C4-2B (cell line): ENCODE measurements around the gene SPC25.
"Not testable (repeated sequence)": the region's sequence is repeated elsewhere in the genome, so short reads cannot be mapped to it uniquely, and the experiment has no call there.

Experiments used
- H3K27ac ChIP-seq: fragments of 450-650 bp; 2 replicates; pipeline ENCODE4 v1.5.1; 2017
- ZFX ChIP-seq: fragments of 450-650 bp; IDR thresholded peaks from 2 replicates; pipeline ENCODE4 v1.6.1; 2017
- TF ChIP-seq, protein P1 (sequence below): fragments of 450-650 bp; conservative IDR thresholded peaks from 2 replicates; pipeline ENCODE4 v1.5.1; 2017; ENCODE audit warnings: mild to moderate bottlenecking

The SPC25 gene, protein sequence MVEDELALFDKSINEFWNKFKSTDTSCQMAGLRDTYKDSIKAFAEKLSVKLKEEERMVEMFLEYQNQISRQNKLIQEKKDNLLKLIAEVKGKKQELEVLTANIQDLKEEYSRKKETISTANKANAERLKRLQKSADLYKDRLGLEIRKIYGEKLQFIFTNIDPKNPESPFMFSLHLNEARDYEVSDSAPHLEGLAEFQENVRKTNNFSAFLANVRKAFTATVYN

DNA sequence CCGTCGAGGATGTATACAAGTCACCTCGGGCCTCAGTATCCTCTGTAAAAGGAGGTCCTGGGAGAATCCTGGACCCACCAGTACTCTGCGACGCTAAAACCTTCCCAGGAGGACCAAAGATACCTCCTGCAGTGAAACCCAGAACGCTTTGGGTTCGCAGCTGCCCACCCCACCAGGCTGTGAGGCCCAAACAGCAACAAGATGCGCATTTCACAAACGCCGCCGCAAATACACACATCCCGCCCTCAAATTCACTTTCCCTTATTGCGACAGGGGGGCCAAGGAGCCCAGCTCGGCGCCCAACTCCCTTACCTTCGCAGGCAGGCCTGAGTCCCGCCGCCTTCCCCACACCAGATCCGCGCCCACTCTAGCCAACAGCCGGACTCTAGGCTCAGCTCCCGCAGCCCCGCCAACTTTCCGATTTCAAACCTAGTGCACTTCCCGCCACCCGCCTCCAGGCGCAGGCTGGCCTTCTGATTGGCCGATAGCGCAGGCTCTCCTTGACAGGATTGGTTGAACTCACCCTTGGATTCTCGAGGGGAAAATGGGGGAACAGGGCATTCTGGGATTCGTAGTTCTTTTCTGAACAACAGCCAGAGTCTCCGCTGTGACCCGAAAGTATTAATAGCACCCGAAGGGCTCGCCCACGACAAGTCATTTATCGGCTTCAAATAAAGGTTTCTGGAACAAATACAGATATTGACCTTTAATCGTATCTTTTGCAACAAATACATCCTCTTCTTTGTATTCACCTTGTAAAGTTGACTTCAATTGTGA lies at the start of gene SPC25:
SPC25 (minus strand) TSS at position 425 of the 777 bp plus-strand sequence. CDS start 911 bp downstream, outside the sequence.
- peak within 1 kb of the TSS; percentile 77 for H3K27ac ChIP-seq

DNA sequence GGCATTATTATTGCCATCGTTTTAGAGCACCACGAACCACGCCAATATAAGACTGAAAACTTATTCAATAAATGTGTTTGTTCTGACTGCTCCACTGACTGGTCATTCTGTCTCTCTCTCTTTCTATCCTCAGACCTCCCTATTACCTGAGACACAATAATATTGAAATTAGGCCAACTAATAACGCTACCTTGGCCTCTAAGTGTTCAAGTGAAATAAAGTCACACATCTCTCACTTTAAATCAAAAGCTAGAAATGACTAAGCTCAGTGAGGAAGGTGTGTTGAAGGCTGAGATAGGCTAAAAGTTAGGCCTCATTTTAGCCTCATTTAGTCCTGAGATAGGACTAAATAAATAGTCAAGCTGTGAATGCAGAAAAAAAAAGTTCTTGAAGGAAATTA lies 49.7 kb upstream of the SPC25 start:
- no peak overlapping the region for H3K27ac ChIP-seq
- TF ChIP-seq ZFX: no peak
- TF ChIP-seq, protein P1, sequence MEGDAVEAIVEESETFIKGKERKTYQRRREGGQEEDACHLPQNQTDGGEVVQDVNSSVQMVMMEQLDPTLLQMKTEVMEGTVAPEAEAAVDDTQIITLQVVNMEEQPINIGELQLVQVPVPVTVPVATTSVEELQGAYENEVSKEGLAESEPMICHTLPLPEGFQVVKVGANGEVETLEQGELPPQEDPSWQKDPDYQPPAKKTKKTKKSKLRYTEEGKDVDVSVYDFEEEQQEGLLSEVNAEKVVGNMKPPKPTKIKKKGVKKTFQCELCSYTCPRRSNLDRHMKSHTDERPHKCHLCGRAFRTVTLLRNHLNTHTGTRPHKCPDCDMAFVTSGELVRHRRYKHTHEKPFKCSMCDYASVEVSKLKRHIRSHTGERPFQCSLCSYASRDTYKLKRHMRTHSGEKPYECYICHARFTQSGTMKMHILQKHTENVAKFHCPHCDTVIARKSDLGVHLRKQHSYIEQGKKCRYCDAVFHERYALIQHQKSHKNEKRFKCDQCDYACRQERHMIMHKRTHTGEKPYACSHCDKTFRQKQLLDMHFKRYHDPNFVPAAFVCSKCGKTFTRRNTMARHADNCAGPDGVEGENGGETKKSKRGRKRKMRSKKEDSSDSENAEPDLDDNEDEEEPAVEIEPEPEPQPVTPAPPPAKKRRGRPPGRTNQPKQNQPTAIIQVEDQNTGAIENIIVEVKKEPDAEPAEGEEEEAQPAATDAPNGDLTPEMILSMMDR: no peak

More for the DNA sequence above, at the start of gene SPC25:
- peak; percentile 55 for TF ChIP-seq ZFX
- TF ChIP-seq, protein P1: no peak

DNA sequence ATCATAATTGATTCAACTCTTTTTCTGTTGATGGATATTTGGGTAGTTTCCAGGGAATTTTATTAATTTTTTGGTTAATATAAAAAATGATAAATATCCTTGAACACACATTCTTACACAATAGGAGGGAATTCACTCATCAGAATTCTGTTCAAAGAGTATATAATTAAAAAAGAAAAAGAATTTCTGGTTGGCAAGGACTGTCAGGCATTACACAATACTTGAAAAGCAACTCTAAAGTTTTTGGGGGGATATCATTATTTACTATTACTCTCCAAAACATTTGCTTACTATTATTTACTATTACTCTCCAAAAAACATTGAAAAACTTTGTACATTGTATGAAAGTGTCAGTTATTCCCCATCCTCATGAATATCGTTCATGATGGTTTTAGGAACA lies 48.8 kb upstream of the SPC25 start:
- no peak overlapping the region for H3K27ac ChIP-seq
- TF ChIP-seq, protein P1: no peak
- no peak for TF ChIP-seq ZFX

DNA sequence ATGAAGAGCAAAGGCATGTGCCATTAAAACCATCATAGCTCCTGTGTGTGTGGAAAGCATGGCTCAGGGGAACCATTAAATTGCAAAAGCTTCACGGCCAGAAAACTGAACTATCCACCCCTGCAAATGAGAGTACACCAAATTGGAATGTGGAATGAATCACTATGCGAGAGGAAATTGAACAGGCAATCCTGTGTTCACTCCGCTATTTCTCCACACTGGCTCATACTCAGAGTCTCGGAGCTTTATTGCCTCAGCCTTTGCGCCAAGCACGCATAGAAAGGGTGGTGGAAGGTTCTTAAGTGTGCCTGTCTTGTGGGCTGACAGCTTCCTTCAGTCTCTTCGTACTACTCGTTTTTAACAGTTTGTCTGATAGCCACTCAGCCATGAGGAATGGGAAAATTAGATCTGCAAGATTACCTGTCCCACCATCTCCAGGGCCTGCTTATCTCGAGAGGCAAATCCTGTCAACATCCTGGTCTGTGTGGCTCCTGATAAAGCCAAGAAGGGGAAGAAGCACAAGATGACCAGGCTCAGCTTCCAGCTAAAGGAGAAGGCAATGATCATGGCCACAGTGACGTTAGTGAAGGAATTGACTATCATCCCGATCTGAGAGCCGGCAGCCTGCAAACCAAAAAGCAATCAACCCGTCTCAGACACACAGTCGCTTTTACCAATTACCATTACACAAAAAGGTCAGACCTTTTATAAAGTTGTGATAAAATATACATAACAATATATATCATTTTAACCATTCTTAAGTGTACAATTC lies 45.8 kb upstream of the SPC25 start:
- no peak overlapping the region for H3K27ac ChIP-seq
- TF ChIP-seq, protein P1: no peak
- no peak for TF ChIP-seq ZFX

DNA sequence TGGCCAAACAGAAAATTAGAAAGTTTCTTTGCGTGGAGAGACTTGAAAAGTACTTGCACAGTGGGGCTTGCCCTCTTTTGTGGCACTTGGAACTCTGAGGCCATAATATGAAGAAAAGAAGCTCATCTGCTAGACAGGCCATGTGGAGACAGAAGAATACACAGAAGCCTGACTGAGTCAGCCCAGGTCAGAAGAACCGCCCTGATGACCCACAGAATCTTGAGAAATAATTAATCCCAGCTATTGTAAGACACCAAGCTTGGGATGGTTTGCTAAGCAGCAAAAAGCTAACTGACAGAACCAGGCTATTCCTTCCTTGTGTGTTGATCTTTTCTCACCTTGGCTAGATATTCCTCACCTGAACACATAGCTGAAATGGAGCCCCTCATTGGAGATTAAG lies 44.6 kb upstream of the SPC25 start:
- TF ChIP-seq, protein P1: no peak
- H3K27ac ChIP-seq: no peak overlapping the region

DNA sequence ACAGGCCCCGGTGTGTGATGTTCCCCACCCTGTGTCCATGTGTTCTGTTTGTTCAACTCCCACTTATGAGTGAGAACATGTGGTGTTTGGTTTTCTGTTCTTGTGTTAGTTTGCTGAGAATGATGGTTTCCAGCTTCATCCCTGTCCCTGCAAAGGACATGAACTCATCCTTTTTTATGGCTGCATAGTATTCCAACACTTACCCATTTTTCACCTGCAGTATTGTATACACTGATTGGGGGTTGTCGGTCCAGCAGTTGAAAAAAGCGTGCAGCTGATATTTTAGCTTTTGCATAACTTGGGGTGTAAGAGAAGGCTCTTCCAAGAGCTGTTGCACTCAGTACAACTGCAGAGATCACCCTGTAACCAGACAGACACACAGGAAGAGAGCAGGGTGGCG lies 41.9 kb upstream of the SPC25 start:
- H3K27ac ChIP-seq: not testable (repeated sequence)

DNA sequence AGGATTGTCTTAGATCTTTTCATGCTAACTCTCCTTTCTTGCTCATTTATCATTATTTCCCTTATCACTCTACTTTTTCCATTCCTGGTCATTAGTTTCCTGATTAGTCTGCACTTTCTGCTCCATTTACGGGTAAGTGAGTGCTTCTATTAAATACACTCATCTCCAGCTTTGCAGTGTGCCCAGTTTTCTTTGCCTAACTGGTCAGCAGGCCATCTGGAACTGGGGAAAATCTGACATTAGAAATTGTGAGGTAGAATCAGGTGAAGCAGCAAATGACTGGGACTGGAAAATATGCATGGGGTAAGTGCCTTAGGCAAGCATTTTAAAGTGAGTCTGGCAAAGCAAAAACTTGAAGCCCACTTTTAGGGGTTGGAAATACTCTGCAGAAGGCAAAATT lies 40.0 kb upstream of the SPC25 start:
- H3K27ac ChIP-seq: no peak overlapping the region
- TF ChIP-seq, protein P1: no peak
- no peak for TF ChIP-seq ZFX
